PC-9 (cell line): ENCODE data around the gene SMIM21.

Experiments used
- EZH2 ChIP-seq: fragments of 200-600 bp; sonication (generic); IDR thresholded peaks from 2 replicates; pipeline ENCODE4 v1.8.0; 2017; ENCODE audit warnings: antibody characterized with exemption, low read depth
- TF ChIP-seq, protein P1 (sequence below): fragments of 200-600 bp; sonication (generic); conservative IDR thresholded peaks from 2 replicates; pipeline ENCODE4 v1.6.1; 2017; ENCODE audit warnings: mixed run types, antibody characterized with exemption, mild to moderate bottlenecking, moderate library complexity

DNA sequence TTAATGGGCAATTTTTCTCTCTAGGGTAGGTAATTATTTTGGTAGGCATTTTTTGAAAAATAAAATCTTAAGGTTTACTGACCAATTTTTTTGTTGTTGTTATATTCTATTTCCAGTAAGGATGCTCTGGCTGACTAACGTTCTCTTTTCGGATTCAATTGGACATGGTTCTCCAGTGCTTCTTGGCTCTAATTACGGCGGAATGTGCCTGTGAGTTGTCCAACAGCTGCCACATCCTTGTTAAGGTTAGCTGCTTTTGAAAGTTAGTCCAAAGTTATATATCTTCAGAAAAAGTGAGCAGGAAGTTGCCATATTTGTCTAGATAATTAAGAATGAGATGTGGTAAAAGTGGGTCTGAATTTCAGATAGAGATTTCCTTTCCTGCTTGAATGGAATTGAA, 45.8 kb upstream of the SMIM21 start:
- TF ChIP-seq, protein P1, sequence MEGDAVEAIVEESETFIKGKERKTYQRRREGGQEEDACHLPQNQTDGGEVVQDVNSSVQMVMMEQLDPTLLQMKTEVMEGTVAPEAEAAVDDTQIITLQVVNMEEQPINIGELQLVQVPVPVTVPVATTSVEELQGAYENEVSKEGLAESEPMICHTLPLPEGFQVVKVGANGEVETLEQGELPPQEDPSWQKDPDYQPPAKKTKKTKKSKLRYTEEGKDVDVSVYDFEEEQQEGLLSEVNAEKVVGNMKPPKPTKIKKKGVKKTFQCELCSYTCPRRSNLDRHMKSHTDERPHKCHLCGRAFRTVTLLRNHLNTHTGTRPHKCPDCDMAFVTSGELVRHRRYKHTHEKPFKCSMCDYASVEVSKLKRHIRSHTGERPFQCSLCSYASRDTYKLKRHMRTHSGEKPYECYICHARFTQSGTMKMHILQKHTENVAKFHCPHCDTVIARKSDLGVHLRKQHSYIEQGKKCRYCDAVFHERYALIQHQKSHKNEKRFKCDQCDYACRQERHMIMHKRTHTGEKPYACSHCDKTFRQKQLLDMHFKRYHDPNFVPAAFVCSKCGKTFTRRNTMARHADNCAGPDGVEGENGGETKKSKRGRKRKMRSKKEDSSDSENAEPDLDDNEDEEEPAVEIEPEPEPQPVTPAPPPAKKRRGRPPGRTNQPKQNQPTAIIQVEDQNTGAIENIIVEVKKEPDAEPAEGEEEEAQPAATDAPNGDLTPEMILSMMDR = no peak
- TF ChIP-seq EZH2 = no peak
